H1 (cell line): ENCODE data around the gene DUSP7. TPM values are rescaled to one million over a fixed set of nuclear protein-coding genes. Genes with fewer than 3 reads are reported as not detected.

Source experiments
- CHD1 ChIP-seq: IDR thresholded peaks from 2 replicates; pipeline ENCODE4 v1.6.1; 2012; ENCODE audit warnings: low read depth, low read length, improper control_type of control experiment
- CREB1 ChIP-seq: IDR thresholded peaks from 2 replicates; pipeline ENCODE4 v1.6.1; 2012; ENCODE audit warnings: inconsistent platforms
- GABPA ChIP-seq: IDR thresholded peaks from 2 replicates; pipeline ENCODE4 v1.6.1; 2011; ENCODE audit warnings: mild to moderate bottlenecking, low read length, moderate library complexity, borderline replicate concordance; ENCODE audit not compliant: insufficient read depth
- HDAC6 ChIP-seq: IDR thresholded peaks from one replicate; pipeline ENCODE4 v1.7.1; 2012; ENCODE audit warnings: low read depth, mild to moderate bottlenecking, inconsistent platforms, low read length, moderate library complexity
- KDM1A ChIP-seq: fragments of 200-600, 300-600 bp; sonication (generic); IDR thresholded peaks from 2 replicates; pipeline ENCODE4 v1.7.1; 2016; ENCODE audit warnings: mild to moderate bottlenecking, low read length, borderline replicate concordance
- KDM4A ChIP-seq: IDR thresholded peaks from one replicate; pipeline ENCODE4 v1.7.1; 2012; ENCODE audit warnings: low read depth, mild to moderate bottlenecking, moderate library complexity, low read length, inconsistent platforms; ENCODE audit not compliant: severe bottlenecking
- KDM5A ChIP-seq: fragments of 200-600 bp; IDR thresholded peaks from 2 replicates; pipeline ENCODE4 v1.7.1; 2012; ENCODE audit warnings: mild to moderate bottlenecking, low read length, inconsistent platforms, mixed read lengths
- MAFK ChIP-seq: IDR thresholded peaks from 2 replicates; pipeline ENCODE4 v1.6.1; 2012; ENCODE audit warnings: low read depth, mild to moderate bottlenecking, improper control_type of control experiment, low read length
- NRF1 ChIP-seq: IDR thresholded peaks from 2 replicates; pipeline ENCODE4 v1.6.1; 2011; ENCODE audit warnings: mild to moderate bottlenecking, low read depth, low read length, improper control_type of control experiment
- POLR2AphosphoS5 ChIP-seq: IDR thresholded peaks from 2 replicates; pipeline ENCODE4 v1.6.1; 2011; ENCODE audit warnings: low read depth, low read length
- SIN3A ChIP-seq, 2 experiments: IDR thresholded peaks in 1 of 2; conservative IDR thresholded peaks in 1 of 2; 2 replicates each; pipeline ENCODE4 v1.6.1; 2011 to 2012; ENCODE audit warnings: low read length in 2 of 2, improper control_type of control experiment in 1 of 2, low read depth in 1 of 2, mild to moderate bottlenecking in 1 of 2
- polyA plus RNA-seq, 7 experiments: library from polyadenylated mRNA; depleted of rRNA in 3 of 7; stranded (reverse) in 5 of 7; unstranded in 2 of 7; fragments of >200 nt in 5 of 7; fragments of 200-250 nt in 2 of 7; gene quantifications; 1 replicate in 5 of 7; 2 replicates in 1 of 7; 4 replicates in 1 of 7; pipeline versions ENCODE4 v1.2.1 to v1.2.3, GENCODE V29; 2011 to 2013; ENCODE audit warnings: missing spikeins in 2 of 7, mixed read lengths in 2 of 7
- total RNA-seq: library from RNA; stranded (reverse); fragmentation: NEBNext Ultra II Directional; extraction: Animal tissue kit (Norgen Biotek cat#: 25700); gene quantifications from 2 replicates; pipeline ENCODE4 v1.2.1, GENCODE V29; 2021
- TF ChIP-seq, protein P1 (sequence below): IDR thresholded peaks from 2 replicates; pipeline ENCODE4 v1.6.1; 2012; ENCODE audit warnings: low read length, inconsistent platforms
- TF ChIP-seq, protein P2 (sequence below): IDR thresholded peaks from 2 replicates; pipeline ENCODE4 v1.6.1; 2012; ENCODE audit warnings: inconsistent platforms

DUSP7 gene
- total and polyA plus RNA-seq, 2 of the 8 experiments (the other 6 are each of a cell fraction or from before 2014, with no cell fraction given) = 19.4 to 24.9 TPM

DNA sequence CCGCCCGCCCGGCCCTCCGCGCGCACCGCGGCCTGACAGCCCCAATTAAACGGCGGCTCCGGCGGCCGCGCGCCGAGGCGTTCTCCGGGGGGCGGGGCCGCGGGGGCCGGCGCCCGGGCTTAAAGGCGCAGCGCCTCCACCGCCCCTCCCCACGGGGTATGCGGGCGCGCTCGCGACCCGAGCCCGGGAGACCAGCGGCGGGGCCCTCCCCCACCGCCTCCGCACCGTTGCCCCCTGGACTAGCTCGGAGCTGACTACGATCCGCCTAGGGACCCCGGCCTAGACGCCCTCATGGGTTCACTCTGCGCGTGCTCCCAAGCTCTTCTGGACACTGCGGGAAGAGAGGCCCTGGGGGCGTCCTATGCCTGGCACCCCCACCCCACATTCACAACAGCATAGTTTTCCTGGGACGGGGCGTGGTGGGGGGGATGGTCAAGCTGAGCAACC lies at the start of gene DUSP7 (continued):
- TF ChIP-seq KDM5A (no peak), POLR2AphosphoS5 (no peak), HDAC6 (no peak), KDM1A (no peak), CHD1 (no peak), SIN3A (conservative IDR thresholded peaks at IDR 0.05 in 1 of 2, IDR thresholded peaks at IDR 0.05 in 1 of 2; ENCODE audit: low read depth in 1 of 2, low read length in 2 of 2) (no peak), KDM4A (peak; percentile 79), CREB1 (peak; percentile 10; the same call in 1 of the 2 replicates), MAFK (no peak), GABPA (no peak), NRF1 (no peak)
- TF ChIP-seq, protein P1, sequence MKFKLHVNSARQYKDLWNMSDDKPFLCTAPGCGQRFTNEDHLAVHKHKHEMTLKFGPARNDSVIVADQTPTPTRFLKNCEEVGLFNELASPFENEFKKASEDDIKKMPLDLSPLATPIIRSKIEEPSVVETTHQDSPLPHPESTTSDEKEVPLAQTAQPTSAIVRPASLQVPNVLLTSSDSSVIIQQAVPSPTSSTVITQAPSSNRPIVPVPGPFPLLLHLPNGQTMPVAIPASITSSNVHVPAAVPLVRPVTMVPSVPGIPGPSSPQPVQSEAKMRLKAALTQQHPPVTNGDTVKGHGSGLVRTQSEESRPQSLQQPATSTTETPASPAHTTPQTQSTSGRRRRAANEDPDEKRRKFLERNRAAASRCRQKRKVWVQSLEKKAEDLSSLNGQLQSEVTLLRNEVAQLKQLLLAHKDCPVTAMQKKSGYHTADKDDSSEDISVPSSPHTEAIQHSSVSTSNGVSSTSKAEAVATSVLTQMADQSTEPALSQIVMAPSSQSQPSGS = no peak
- TF ChIP-seq, protein P2, sequence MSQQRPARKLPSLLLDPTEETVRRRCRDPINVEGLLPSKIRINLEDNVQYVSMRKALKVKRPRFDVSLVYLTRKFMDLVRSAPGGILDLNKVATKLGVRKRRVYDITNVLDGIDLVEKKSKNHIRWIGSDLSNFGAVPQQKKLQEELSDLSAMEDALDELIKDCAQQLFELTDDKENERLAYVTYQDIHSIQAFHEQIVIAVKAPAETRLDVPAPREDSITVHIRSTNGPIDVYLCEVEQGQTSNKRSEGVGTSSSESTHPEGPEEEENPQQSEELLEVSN = no peak
- TF ChIP-seq, all 59 proteins: peak for 3
